ENCODE measurements around the gene KCNJ3.

The KCNJ3 gene

DNA sequence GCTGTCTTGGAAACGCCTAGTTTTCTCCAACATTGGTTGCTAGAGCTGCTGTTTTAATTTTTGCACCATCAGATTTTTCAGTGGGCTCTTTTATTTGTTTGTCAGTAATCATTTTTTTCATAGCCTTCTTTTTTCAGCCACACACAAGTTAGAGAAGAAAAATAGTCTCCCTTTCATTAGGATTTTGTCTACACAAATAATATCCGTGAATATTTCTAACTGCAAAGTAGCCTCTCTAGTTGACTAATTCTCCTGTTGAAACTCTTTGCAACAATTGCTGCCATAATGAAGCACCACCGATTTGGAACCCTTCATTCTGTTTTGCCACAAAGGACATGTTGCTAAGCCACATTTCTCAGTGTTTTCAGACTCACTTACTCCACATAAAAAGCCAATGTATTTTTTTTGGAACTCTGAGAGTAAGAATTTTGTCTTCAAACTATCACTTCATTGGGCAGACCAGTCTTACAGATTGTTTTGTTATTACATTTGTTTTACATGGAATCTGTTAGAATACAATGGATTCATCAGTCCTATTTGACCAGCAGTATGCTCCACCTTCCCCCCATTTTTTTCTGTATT lies 9.6 kb downstream of the KCNJ3 start:
- no peak for DNase-seq

DNA sequence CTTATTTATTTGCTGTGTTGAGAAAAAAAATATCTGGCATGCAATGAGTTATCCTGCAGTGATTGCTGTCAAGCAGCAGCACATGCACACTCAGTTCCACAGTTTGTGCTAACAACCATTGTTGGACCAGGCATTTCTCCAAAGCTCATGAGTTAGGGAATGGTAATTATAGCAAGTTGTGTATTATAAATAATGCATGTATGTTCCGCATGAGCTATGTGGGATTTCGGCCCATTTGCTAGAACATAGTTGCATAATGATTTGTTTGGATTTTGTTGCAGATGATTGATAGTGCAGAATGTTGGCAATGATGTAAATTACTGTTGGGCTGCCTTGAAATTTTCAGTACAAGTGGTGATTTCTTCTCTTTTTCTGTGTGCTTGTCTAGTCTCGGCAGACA lies 10.7 kb downstream of the KCNJ3 start:
- no peak for DNase-seq

GRCh38 chr2:154710078-154710477 lies 11.6 kb downstream of the KCNJ3 start:
- no peak for DNase-seq

- DNase-seq, result no peak
Observed at GRCh38 chr2:154710685-154711084, 12.2 kb downstream of the KCNJ3 start.

GRCh38 chr2:154713675-154714074 lies 15.2 kb downstream of the KCNJ3 start:
- no peak for DNase-seq

- DNase-seq, result no peak
Observed at GRCh38 chr2:154720651-154721050, 22.2 kb downstream of the KCNJ3 start.

DNA sequence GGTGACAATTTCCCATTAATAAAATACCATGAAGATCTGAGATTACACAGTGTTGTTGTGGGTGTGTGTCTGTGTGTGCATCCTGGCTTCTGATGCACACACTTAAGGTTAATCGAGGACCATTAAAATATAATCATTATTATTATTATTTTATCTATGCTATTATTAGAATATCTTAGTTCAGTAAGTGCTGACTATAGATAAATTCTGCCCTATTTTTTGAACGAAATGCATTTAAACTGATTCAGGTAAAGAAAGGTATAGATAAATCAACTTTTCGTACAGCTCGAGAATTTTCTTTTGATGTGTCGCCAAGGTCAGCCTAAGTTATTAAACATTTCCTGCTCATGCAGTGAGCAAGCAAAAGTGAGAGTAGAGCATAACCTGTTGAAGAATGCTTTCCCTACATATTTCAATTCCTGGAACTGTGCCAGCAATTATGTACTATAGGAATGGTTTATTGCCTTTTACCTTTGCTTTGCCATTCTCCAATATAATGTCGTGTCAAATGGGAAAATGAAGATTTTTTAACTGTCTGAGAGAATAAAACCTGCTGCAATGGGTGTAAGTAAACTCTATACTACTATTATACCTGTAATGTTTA lies 25.8 kb downstream of the KCNJ3 start:
- DNase-seq, result no peak

DNA sequence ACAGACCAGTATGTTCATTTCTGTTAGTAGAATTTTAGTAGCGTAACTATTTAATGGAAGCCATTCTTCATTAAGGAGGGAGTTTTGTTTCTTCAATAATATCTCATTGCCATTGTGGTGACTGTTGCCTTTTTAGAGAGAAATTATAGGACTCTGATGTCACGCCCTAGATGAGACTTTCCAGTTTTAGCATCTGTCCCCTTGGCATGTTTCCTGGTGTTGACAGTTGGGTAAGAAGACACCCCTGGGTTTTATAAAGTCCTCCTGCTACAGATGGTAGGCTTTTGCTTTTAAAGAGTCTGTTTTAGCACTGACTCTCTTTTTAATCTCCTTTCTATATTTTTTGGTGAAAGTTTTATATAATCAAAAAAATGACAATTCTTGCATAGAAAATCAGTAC lies 41.9 kb downstream of the KCNJ3 start:
- no peak for DNase-seq

DNA sequence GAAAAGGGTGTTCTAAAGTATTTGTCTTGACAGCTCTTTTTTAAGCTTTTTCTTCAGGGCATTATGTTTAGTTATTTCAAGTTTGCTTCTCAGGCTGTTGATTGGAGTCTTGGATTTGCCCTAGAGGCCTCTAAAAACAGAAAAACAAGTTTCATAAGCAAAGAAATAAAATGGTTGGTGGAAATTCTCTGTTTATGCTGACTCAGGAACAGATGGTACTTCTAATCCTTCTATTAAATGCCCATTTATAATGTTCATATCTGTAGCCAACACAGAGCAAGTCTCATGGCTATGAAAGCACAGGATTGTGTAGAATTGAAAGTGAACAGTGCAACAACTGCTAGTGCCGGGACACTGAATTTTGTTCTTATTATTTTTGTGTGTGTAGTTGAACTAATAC lies 60.4 kb downstream of the KCNJ3 start:
- DNase-seq, result no peak

- DNase-seq, result no peak
Observed at GRCh38 chr2:154762638-154763037, 64.1 kb downstream of the KCNJ3 start.

DNA sequence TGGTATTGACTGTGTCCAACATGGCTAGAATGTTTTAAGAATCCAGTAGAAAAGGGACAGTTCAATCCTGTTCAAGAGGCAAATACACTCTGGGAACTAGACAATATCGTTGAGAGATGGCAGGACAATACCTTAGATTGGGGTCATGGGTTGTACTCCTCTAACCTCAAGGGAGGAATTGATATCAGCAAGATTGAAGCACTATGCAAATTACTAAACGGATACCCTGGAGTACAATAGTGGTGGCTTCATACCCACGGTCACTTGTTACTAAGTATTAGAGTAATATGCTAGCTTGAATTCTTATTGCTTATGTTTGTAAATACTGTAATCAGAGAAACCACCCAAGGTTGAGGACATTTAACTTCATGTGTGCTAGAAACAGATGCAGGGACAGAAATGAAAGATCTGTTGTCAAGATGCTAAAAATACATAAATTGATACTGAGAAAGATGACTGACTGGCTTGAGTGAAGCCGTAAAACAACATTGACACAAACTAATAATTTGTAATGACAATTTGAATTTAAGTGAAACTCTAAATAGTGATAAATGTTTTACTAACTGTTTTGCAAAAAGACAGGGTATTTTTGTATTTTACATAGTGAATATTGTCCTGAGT lies 73.3 kb downstream of the KCNJ3 start:
- no peak for DNase-seq

DNA sequence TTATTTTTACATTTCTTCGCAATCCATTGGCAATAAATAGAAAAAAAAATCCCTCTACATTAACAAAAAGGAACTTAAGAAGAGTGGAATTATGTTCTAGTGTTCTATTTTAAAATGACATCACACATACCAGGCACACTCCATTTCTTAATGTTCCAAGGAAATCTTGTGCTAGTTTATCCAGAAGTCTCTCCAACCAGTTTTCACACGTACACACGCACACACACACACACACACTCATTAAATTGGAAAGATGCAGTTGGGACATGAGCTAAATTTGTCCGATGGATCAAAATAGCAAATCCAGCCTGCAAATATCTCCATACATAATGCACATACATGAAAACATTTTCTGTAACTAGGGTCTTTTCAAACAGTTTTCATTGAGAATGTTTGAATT lies 78.3 kb downstream of the KCNJ3 start:
- no peak for DNase-seq

- DNase-seq, result no peak
Observed at GRCh38 chr2:154794406-154794805, 95.9 kb downstream of the KCNJ3 start.

DNA sequence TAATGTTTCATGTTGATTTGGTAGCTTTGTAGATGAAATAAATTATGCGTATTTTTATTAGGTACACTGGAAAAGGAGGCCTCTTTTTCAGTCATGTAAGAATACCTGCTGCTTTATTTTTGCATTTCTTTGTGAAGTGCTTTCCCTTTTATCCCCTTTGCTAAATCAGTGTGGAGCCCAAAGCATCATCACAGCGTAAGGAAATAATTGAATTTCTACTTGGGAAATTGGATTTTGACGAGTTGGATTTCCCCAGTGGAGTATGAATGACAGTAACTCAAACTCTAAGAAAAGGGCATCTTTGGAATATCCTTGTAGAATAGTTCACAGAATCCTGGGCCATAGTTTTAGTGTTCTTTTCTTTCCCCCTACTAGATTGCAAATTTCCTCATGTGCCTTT lies 97.2 kb downstream of the KCNJ3 start:
- DNase-seq, result no peak

DNA sequence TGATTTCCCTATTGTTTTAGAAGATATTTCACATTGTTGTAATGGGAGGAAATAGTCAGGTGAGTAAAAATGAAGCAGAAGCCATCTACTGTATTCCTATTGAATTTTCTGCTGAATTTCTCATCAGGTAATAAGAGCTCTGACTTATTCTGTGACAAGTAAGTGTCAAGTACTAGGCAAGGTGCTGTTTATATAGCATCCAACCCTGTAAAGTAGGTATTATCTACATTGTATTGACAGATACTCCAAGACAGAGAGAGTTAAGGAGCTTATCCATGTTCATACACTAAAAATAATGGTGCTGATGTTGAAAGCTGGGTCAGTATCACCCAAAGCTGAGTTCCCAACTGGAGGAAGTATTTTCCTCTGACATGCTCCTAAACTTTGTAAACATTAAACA lies 106.0 kb downstream of the KCNJ3 start:
- DNase-seq, result no peak

GRCh38 chr2:154813636-154814035 lies 115.1 kb downstream of the KCNJ3 start:
- DNase-seq, result no peak

DNA sequence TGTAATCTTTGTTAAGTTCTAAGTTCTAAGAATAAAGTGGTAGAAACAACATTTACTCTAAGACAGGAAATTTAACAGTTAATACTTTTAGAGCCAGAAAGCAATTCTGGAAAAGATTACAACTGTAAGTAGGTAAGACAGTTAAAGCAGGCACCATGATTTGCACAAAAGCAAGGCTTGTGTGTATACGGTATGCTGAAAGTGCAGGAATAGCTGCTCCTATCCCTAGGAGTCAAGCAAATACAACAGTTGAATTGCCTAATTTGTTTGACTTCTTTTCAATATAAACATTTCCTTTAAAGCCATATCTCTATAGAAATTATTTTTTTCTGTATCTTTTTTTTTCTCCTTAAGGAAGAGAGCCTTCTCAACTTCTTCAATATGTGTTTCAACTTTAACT lies 116.4 kb downstream of the KCNJ3 start:
- no peak for DNase-seq

DNA sequence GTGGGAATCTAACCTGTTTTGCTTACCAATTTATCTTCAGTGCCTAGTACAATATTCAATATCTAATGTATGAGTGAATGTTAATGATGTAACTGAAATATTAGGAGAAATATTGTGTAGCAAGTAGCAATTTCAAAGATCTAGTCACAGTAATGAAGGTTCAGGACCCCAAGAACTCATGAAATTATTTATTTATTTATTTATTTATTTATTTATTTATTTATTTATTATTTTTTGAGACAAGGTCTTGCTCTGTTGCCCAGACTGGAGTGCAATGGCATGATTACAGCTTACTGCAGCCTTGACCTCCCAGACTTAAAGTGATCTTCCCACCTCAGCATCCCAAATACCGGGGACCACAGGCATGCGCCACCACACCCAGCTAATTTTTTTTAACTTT lies 126.9 kb downstream of the KCNJ3 start:
- DNase-seq, result no peak

DNA sequence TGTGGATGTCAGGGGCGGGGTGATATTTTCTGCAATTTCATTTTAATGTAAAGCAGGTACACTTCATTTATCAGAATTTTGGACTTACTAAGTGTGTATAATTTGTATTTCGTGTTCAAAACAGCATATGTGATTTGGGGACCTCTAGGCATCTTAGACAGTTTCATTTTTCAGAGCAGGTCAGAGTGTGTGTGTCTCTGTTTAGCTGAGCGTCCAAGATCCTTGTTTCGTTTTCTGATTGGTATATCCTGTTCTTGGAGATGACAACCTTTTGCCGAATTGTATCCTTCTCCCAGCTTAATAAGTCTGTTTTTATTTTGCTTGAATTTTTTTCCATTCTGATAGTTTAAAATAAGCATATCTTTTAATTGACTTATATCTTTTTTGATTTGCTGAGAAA lies 128.3 kb downstream of the KCNJ3 start:
- no peak for DNase-seq

DNA sequence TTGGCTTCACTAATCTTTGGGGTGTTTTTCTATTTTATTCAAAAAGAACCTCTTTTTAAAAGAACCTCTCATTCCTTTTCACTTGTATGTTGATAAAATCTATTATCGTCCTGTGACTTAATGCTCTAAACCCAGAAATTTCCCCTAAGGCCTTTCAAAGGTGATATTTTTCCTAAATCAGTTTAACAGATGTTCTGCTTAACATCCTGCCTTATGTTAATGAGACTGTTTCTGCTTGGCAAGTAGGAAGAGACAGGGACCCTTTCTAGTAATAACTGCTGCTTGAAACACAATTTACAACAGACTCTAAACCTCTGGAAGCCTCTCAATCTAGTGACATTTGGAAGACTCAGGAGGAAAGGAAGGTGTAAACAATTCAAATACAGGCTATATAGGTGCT lies 128.8 kb downstream of the KCNJ3 start:
- DNase-seq, result no peak

DNA sequence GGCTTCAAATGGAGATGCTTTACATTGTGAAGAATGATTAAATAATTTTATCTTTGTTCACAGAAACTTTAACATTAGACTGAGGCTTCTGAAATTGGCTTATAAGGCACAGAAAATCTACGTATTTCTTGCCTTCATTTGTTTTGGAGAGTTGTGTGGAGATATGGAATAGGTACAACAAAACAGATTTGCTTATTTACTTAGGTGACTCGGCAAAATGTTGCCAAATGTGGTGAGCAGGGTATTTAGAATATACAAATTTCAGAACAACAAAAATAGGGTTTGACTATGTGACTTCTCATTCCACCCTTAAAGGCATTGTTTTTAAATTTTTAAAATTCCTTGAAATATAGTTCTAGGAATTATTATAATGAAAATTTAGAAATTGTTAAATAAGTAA lies 134.2 kb downstream of the KCNJ3 start:
- no peak for DNase-seq

- DNase-seq, result no peak
Observed at GRCh38 chr2:154836632-154837031, 138.1 kb downstream of the KCNJ3 start.

DNA sequence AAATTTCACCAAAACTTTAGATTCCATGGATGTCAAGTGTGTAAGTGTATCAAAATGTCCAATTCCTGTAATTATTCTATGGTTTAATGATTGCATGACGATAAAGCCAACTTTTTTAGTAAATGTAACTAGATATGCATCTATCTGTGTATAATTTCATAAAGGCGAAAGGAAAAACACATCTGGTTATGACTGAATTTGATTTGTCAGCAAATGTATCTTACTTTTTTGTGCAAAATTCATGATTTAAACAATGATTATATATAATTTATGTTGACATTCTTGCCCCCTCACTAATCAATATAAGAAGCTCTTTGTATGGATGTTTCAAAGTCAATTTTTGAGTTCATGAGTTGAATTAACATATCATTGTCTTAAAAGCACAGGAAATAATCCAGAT lies 138.5 kb downstream of the KCNJ3 start:
- DNase-seq, result no peak

- DNase-seq, result no peak
Observed at GRCh38 chr2:154844513-154844912, 146.0 kb downstream of the KCNJ3 start.

DNA sequence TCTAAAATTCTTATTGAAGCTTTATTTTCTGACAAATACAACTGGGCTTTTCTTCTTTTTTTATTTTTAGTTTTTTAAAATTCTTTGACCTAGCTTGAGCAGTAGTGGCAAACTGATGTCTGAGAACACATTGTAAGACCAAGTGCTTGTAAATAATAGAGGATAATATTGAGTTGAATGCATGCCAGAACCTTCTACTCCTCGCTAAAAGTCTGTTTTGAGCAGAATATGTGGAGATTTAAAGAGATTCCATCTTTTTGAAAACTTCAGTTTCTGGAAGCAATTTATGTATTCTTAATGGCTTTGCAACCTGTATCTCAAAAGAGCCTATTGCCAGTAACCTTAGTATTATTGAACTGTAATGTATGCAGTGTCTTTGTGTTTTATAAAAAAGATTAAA lies 148.3 kb downstream of the KCNJ3 start:
- DNase-seq, result no peak
